Activated CD8-positive, alpha-beta T cell treated with anti-CD3 and anti-CD28 coated beads for 36 hours (primary cell): ENCODE measurements around the gene TLE4. TPM values are rescaled to one million over a fixed set of nuclear protein-coding genes. Genes with fewer than 3 reads are reported as not detected.

Source experiments
- ATAC-seq: fragments of 200-7000 bp; cut with Tn5 transposase; one replicate; pipeline ENCODE4 v1.10.0; 2021; ENCODE audit warnings: mild to moderate bottlenecking, moderate library complexity
- CTCF ChIA-PET: fragments of 350-600 bp; sonication (Branson Sonifier 250); formaldehyde crosslinking; loops from one replicate; lab custom pipeline; 2021; ENCODE audit warnings: antibody characterized with exemption; lab: Charles Lee
- POLR2A ChIA-PET: fragments of 350-600 bp; sonication (Branson Sonifier 250); formaldehyde crosslinking; loops from one replicate; lab custom pipeline; 2021; ENCODE audit warnings: antibody characterized with exemption; lab: Charles Lee
- DNase-seq: peaks from one replicate; pipeline ENCODE4 v3.0.0-alpha.2; 2020
- H3K27ac Mint-ChIP-seq: one replicate; pipeline ENCODE4 v1.8.0; 2021; ENCODE audit warnings: mild to moderate bottlenecking, mixed read lengths
- H3K27me3 Mint-ChIP-seq: one replicate; pipeline ENCODE4 v1.8.0; 2021; ENCODE audit warnings: mixed read lengths
- H3K36me3 Mint-ChIP-seq: one replicate; pipeline ENCODE4 v1.8.0; 2021; ENCODE audit warnings: low read depth, mixed read lengths
- H3K4me1 Mint-ChIP-seq: one replicate; pipeline ENCODE4 v1.8.0; 2021; ENCODE audit warnings: low read depth, mixed read lengths
- H3K4me3 Mint-ChIP-seq: one replicate; pipeline ENCODE4 v1.8.0; 2021; ENCODE audit warnings: mild to moderate bottlenecking, moderate library complexity, mixed read lengths
- H3K9me3 Mint-ChIP-seq: one replicate; pipeline ENCODE4 v1.8.0; 2021; ENCODE audit warnings: mixed read lengths
- intact Hi-C: fragments of 100-400 bp; cut with micrococcal nuclease; formaldehyde crosslinking; loops from one replicate; pipeline ENCODE4 v1.10.0; 2022
- total RNA-seq, 2 experiments: library from RNA; stranded (reverse); gene quantifications; one replicate each; pipeline ENCODE4 v1.2.3, GENCODE V29; 2021
- TF ChIP-seq, protein P1 (sequence below): fragments of 200-600 bp; IDR thresholded peaks from one replicate; pipeline ENCODE4 v1.8.0; 2022; ENCODE audit warnings: antibody characterized with exemption, mild to moderate bottlenecking

Gene TLE4
- total RNA-seq, 2 experiments from 2014 or later = 30.8 to 31.9 TPM

GRCh38 chr9:79719989-79720388, 148.2 kb downstream of the TLE4 start:
- Mint-ChIP-seq H3K9me3 (no peaks in the 10 kb centered on the region), H3K4me1 (no peaks in the 10 kb centered on the region), H3K4me3 (no peak overlapping the region), H3K27ac (no peak overlapping the region), H3K27me3 (no peaks in the 10 kb centered on the region), H3K36me3 (peaks cover 46% of the 10 kb centered on the region)
- TF ChIP-seq, protein P1, sequence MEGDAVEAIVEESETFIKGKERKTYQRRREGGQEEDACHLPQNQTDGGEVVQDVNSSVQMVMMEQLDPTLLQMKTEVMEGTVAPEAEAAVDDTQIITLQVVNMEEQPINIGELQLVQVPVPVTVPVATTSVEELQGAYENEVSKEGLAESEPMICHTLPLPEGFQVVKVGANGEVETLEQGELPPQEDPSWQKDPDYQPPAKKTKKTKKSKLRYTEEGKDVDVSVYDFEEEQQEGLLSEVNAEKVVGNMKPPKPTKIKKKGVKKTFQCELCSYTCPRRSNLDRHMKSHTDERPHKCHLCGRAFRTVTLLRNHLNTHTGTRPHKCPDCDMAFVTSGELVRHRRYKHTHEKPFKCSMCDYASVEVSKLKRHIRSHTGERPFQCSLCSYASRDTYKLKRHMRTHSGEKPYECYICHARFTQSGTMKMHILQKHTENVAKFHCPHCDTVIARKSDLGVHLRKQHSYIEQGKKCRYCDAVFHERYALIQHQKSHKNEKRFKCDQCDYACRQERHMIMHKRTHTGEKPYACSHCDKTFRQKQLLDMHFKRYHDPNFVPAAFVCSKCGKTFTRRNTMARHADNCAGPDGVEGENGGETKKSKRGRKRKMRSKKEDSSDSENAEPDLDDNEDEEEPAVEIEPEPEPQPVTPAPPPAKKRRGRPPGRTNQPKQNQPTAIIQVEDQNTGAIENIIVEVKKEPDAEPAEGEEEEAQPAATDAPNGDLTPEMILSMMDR = no peak
- intact Hi-C loops = no loop called here
- DNase-seq = no peak
- ChIA-PET CTCF (no interaction called here), POLR2A (no interaction called here)
- no peak for ATAC-seq

GRCh38 chr9:79731171-79731890, 159.6 kb downstream of the TLE4 start:
- H3K36me3 Mint-ChIP-seq = peaks cover 8% of the 10 kb centered on the region
- H3K27ac Mint-ChIP-seq = no peak overlapping the region
- POLR2A ChIA-PET = no interaction called here
- H3K4me1 Mint-ChIP-seq = peaks cover 7% of the 10 kb centered on the region
- no peaks in the 10 kb centered on the region for H3K27me3 Mint-ChIP-seq
- intact Hi-C loops = no loop called here
- DNase-seq = peak; percentile 52
- no peak overlapping the region for H3K4me3 Mint-ChIP-seq
- TF ChIP-seq, protein P1 = no peak
- peak; percentile 95 for ATAC-seq
- CTCF ChIA-PET = no interaction called here
- H3K9me3 Mint-ChIP-seq = peaks cover 2% of the 10 kb centered on the region

DNA sequence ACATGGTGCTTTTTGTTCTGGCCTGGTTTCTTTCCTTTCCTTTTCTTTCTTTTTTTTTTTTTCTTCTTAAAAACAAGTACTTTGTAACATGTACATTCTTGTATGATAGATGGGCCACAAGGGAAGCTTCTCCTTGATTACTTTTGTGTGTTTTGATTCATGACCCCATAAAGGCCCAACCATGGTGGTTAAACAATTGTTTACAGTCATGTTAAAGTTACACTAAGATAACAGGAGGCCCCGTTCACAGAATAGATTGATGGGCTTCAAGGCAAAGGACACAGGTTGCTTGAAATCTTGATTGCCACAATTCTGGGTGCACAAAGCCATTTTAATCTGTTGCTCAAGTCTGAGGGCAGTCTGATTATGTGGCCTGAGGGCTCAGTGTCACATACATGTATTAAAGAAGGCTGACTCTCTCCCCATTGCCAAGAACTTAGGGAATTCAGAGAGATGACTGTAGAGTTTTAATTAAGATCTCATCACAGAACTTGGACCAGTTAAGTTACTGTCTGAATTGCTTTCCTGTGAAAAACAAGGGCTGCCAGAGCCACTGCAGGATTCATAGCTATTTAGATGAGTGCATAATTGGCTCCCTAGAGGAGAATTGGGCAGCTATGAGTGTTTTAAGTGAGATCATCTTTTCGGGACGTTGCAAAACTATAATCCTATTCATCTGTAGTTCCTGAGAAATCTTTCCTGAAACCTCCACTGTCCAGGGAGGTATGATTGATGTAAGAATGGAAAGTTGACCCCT, 163.4 kb downstream of the TLE4 start:
- TF ChIP-seq, protein P1 = no peak
- Mint-ChIP-seq H3K4me1 (peaks cover 7% of the 10 kb centered on the region), H3K9me3 (peaks cover 2% of the 10 kb centered on the region), H3K36me3 (no peaks in the 10 kb centered on the region), H3K27me3 (no peaks in the 10 kb centered on the region), H3K4me3 (no peak overlapping the region), H3K27ac (no peak overlapping the region)
- ChIA-PET CTCF (no interaction called here), POLR2A (no interaction called here)
- intact Hi-C loops = no loop called here
- ATAC-seq (no peak), DNase-seq (no peak)

DNA sequence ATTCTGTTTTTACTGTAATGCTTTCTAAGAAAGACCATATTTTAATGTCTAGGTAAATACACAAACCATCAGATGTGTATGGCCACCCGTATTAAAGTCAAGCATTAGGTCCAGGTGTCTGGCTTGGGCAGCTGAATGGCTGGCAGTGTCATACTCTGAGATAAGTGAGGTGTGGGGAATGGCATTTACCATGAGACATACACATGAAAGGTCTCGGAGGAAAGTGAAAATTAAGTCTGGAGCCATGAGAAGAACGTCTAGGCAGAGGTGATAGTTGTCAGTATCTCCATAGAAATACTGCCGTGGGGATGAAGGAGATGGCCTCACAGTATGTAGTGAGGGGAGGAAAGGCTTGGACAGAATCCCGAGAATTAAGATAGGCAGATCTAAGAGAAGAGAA, 164.3 kb downstream of the TLE4 start:
- Mint-ChIP-seq H3K27me3 (no peaks in the 10 kb centered on the region), H3K9me3 (peaks cover 2% of the 10 kb centered on the region), H3K4me3 (no peak overlapping the region), H3K36me3 (no peaks in the 10 kb centered on the region), H3K4me1 (peaks cover 7% of the 10 kb centered on the region), H3K27ac (no peak overlapping the region)
- ATAC-seq = no peak
- no peak for DNase-seq
- ChIA-PET POLR2A (no interaction called here), CTCF (no interaction called here)
- TF ChIP-seq, protein P1 = no peak
- intact Hi-C loops = no loop called here

- H3K9me3 Mint-ChIP-seq = no peaks in the 10 kb centered on the region
- H3K4me3 Mint-ChIP-seq = no peak overlapping the region
- POLR2A ChIA-PET = no interaction called here
- TF ChIP-seq, protein P1 = no peak
- no peaks in the 10 kb centered on the region for H3K27me3 Mint-ChIP-seq
- DNase-seq = no peak
- no peaks in the 10 kb centered on the region for H3K36me3 Mint-ChIP-seq
- no peaks in the 10 kb centered on the region for H3K4me1 Mint-ChIP-seq
- no peak for ATAC-seq
- H3K27ac Mint-ChIP-seq = no peak overlapping the region
- intact Hi-C loops = no loop called here
- CTCF ChIA-PET = no interaction called here
These were observed 169.6 kb downstream of the TLE4 start for GRCh38 chr9:79741381-79741780.
